Endothelial cell of umbilical vein (primary cell): ENCODE results near the gene CACNA1B. TPM values are rescaled to one million over a fixed set of nuclear protein-coding genes. Genes with fewer than 3 reads are reported as not detected.

Experiments
- BruUV-seq: library from RNA; stranded (reverse); fragments of 400-500 nt; replicated peaks from 2 replicates; lab custom pipeline; 2021; lab: Mats Ljungman, UMichigan
- CTCF ChIA-PET: fragments of 300-600, 350-600 bp; sonication (Branson Sonifier 250); formaldehyde crosslinking; loops from one replicate; lab custom pipeline; 2021; ENCODE audit warnings: antibody characterized with exemption, inconsistent platforms; lab: Charles Lee
- POLR2A ChIA-PET: fragments of 300-600, 350-600 bp; sonication (Branson Sonifier 250); formaldehyde crosslinking; loops from one replicate; lab custom pipeline; 2021; ENCODE audit warnings: antibody characterized with exemption, inconsistent platforms; lab: Charles Lee
- DNase-seq: peaks from one replicate; pipeline ENCODE4 v3.0.0-alpha.2; 2011; ENCODE audit warnings: low read depth, low spot score
- FAIRE-seq: peaks from 2 replicates; lab custom pipeline; 2011; peaks lifted over from hg19 to GRCh38; lab: Jason Lieb, UNC
- H2AFZ ChIP-seq: 2 replicates; pipeline ENCODE4 v1.6.0; 2012; ENCODE audit warnings: low read depth, low read length, control low read depth, inconsistent platforms
- H3K27ac ChIP-seq: 2 replicates; pipeline ENCODE4 v1.5.1; 2011; ENCODE audit warnings: low read depth, mild to moderate bottlenecking, control low read depth, low read length, moderate library complexity; ENCODE audit not compliant: insufficient read depth
- H3K27me3 ChIP-seq, 2 experiments: 2 replicates each; pipeline versions ENCODE4 v1.6.0 to v1.6.1; 2011; ENCODE audit warnings: low read length in 2 of 2, mixed read lengths in 1 of 2; ENCODE audit not compliant: control insufficient read depth in 2 of 2, insufficient read depth in 2 of 2
- H3K36me3 ChIP-seq, 2 experiments: 2 replicates in 1 of 2; 3 replicates in 1 of 2; pipeline ENCODE4 v1.5.1; 2011; ENCODE audit warnings: low read length in 2 of 2, mild to moderate bottlenecking in 1 of 2, moderate library complexity in 1 of 2; ENCODE audit not compliant: control insufficient read depth in 2 of 2, insufficient read depth in 2 of 2; ENCODE audit errors: extremely low read depth in 1 of 2
- H3K4me1 ChIP-seq: 3 replicates; pipeline ENCODE4 v1.5.1; 2011; ENCODE audit warnings: mild to moderate bottlenecking, low read length; ENCODE audit not compliant: control insufficient read depth, insufficient read depth; ENCODE audit errors: extremely low read depth
- H3K4me2 ChIP-seq: 2 replicates; pipeline ENCODE4 v1.6.1; 2011; ENCODE audit warnings: low read length, control low read depth, mixed read lengths; ENCODE audit not compliant: insufficient read depth
- H3K4me3 ChIP-seq, 3 experiments: fragments of 200-600 bp in 1 of 3; sonication (generic), shearing (Covaris generic) in 1 of 3; replicated peaks in 1 of 3; 2 replicates each; pipeline ENCODE4 v1.5.1; 2011 to 2016; ENCODE audit warnings: control low read depth in 3 of 3, low read length in 3 of 3, mild to moderate bottlenecking in 2 of 3, inconsistent platforms in 1 of 3, low read depth in 1 of 3, moderate library complexity in 1 of 3; ENCODE audit not compliant: insufficient read depth in 1 of 3
- H3K79me2 ChIP-seq: 2 replicates; pipeline ENCODE4 v1.6.0; 2012; ENCODE audit warnings: low read length, inconsistent platforms; ENCODE audit not compliant: control insufficient read depth, insufficient read depth
- H3K9ac ChIP-seq: replicated peaks from 2 replicates; pipeline ENCODE3; 2011; ENCODE audit warnings: low read length, control low read depth; ENCODE audit not compliant: insufficient read depth; ENCODE audit errors: extremely low read depth
- H3K9me1 ChIP-seq: replicated peaks from 3 replicates; pipeline ENCODE4 v1.6.0; 2011; ENCODE audit warnings: mild to moderate bottlenecking, low read length; ENCODE audit not compliant: control insufficient read depth, insufficient read depth; ENCODE audit errors: extremely low read depth
- H3K9me3 ChIP-seq: replicated peaks from 2 replicates; pipeline ENCODE4 v1.5.1; 2012; ENCODE audit warnings: low read length, inconsistent platforms; ENCODE audit not compliant: control insufficient read depth, insufficient read depth
- H4K20me1 ChIP-seq: replicated peaks from 2 replicates; pipeline ENCODE3; 2011; ENCODE audit warnings: mild to moderate bottlenecking, low read length; ENCODE audit not compliant: control insufficient read depth, insufficient read depth; ENCODE audit errors: extremely low read depth
- CTCF ChIP-seq, 2 donors: IDR thresholded peaks; 1 replicate in 1 of 2; 2 replicates in 1 of 2; pipeline ENCODE4 v1.5.1; 2011; ENCODE audit warnings: low read length in 2 of 2, mild to moderate bottlenecking in 2 of 2, moderate library complexity in 2 of 2, control low read depth in 1 of 2, inconsistent platforms in 1 of 2, low read depth in 1 of 2; ENCODE audit not compliant: insufficient read depth in 1 of 2; ENCODE audit errors: extremely low read depth in 1 of 2
- EZH2 ChIP-seq: IDR thresholded peaks from 2 replicates; pipeline ENCODE4 v1.6.1; 2012; ENCODE audit warnings: borderline replicate concordance, low read depth, mild to moderate bottlenecking, moderate library complexity, low read length, inconsistent platforms; ENCODE audit not compliant: severe bottlenecking
- FOS ChIP-seq: IDR thresholded peaks from 2 replicates; pipeline ENCODE4 v1.6.1; 2011; ENCODE audit warnings: mild to moderate bottlenecking, low read length, moderate library complexity, borderline replicate concordance; ENCODE audit not compliant: insufficient read depth
- GATA2 ChIP-seq: IDR thresholded peaks from 2 replicates; pipeline ENCODE4 v1.7.0; 2011; ENCODE audit warnings: low read depth, mild to moderate bottlenecking, moderate library complexity, mixed read lengths, low read length; ENCODE audit not compliant: insufficient read length, insufficient read depth
- JUN ChIP-seq: IDR thresholded peaks from 2 replicates; pipeline ENCODE4 v1.6.1; 2011; ENCODE audit warnings: borderline replicate concordance, low read depth; ENCODE audit not compliant: insufficient read length, insufficient read depth
- dilution Hi-C: fragments of 300-500 bp; cut with MboI; formaldehyde crosslinking; loops from one replicate; pipeline ENCODE4 v1.15.0; 2019; ENCODE audit warnings: low sequenced_read_pairs; ENCODE audit not compliant: extremely low pct_ligation_motif_present
- intact Hi-C: fragments of 100-400 bp; cut with micrococcal nuclease; formaldehyde crosslinking; loops from one replicate; pipeline ENCODE4 v1.10.0; 2022
- polyA plus RNA-seq, 4 experiments: library from polyadenylated mRNA; depleted of rRNA in 3 of 4; stranded (reverse) in 3 of 4; unstranded in 1 of 4; fragments of >200 nt; gene quantifications; 2 replicates each; pipeline versions ENCODE4 v1.2.1 to v1.2.3, GENCODE V29; 2011 to 2012; ENCODE audit warnings: missing spikeins in 1 of 4
- total RNA-seq: library from RNA; stranded (reverse); gene quantifications from 2 replicates; pipeline ENCODE4 v1.2.3, GENCODE V29; 2021
- TF ChIP-seq, protein P1 (sequence below): IDR thresholded peaks from 2 replicates; pipeline ENCODE4 v1.6.1; 2011; ENCODE audit not compliant: insufficient read depth, insufficient read length

Gene CACNA1B
- total and polyA plus RNA-seq, 2 donors (not counting 3 experiments of a cell fraction or from before 2014, with no cell fraction given), result 0.11 to 0.41 TPM

- ChIA-PET CTCF (no interaction called here), POLR2A (no interaction called here)
- H3K27me3 ChIP-seq, result peaks cover 0 to 2% of the 10 kb centered on the region in 2 experiments
- intact Hi-C loops (no loop called here), dilution Hi-C loops (no loop called here)
- no peaks in the 10 kb centered on the region for H4K20me1 ChIP-seq
- BruUV-seq, result no TSS peak
- no peaks in the 10 kb centered on the region for H3K79me2 ChIP-seq
- TF ChIP-seq EZH2 (no peak), JUN (no peak), FOS (no peak)
- TF ChIP-seq, protein P1, sequence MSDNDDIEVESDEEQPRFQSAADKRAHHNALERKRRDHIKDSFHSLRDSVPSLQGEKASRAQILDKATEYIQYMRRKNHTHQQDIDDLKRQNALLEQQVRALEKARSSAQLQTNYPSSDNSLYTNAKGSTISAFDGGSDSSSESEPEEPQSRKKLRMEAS, result no peak
- H3K9me1 ChIP-seq, result no peaks in the 10 kb centered on the region
- H3K4me1 ChIP-seq, result no peaks in the 10 kb centered on the region
- DNase-seq (no peak), FAIRE-seq (no peak)
- H3K9me3 ChIP-seq, result no peaks in the 10 kb centered on the region
- H3K4me2 ChIP-seq, result no peak overlapping the region
- H3K36me3 ChIP-seq, result no peaks in the 10 kb centered on the region
- H2AFZ ChIP-seq, result no peak overlapping the region
- H3K4me3 ChIP-seq, result no peak overlapping the region
- no peak overlapping the region for H3K27ac ChIP-seq
- H3K9ac ChIP-seq, result no peak overlapping the region
These were observed 7.2 kb upstream of the CACNA1B start for GRCh38 chr9:137870432-137870831.

- POLR2A ChIA-PET, result no interaction called here
- TF ChIP-seq GATA2 (no peak), JUN (no peak), CTCF (IDR thresholded peaks at IDR 0.05; ENCODE audit: extremely low read depth in 1 of 2, insufficient read depth in 1 of 2, low read depth in 1 of 2, low read length in 2 of 2) (no peak)
- no peak for DNase-seq
These were observed 5.3 kb upstream of the CACNA1B start for GRCh38 chr9:137872296-137872695.

More at GRCh38 chr9:137872296-137872695, 5.3 kb upstream of the CACNA1B start:
- no peak overlapping the region for H2AFZ ChIP-seq
- H3K27ac ChIP-seq, result no peak overlapping the region
- no peaks in the 10 kb centered on the region for H3K9me1 ChIP-seq
- H3K9ac ChIP-seq, result no peak overlapping the region
- H4K20me1 ChIP-seq, result no peaks in the 10 kb centered on the region
- H3K4me1 ChIP-seq, result no peaks in the 10 kb centered on the region
- H3K4me2 ChIP-seq, result no peak overlapping the region
- intact Hi-C loops, result no loop called here
- H3K4me3 ChIP-seq, result no peak overlapping the region
- no TSS peak for BruUV-seq
- H3K36me3 ChIP-seq, result no peaks in the 10 kb centered on the region
- dilution Hi-C loops, result no loop called here
- no peaks in the 10 kb centered on the region for H3K9me3 ChIP-seq
- CTCF ChIA-PET, result no interaction called here
- peaks cover 2 to 3% of the 10 kb centered on the region in 2 experiments for H3K27me3 ChIP-seq
- no peaks in the 10 kb centered on the region for H3K79me2 ChIP-seq
- no peak for FAIRE-seq
